CD14-positive monocyte (primary cell): ENCODE measurements around the gene TSPAN10. TPM values are rescaled to one million over a fixed set of nuclear protein-coding genes. Genes with fewer than 3 reads are reported as not detected.

Experiments
- DNase-seq, 3 donors: peaks; one replicate each; pipeline ENCODE4 v3.0.0-alpha.2; 2011 to 2022
- H2AFZ ChIP-seq: 2 replicates; pipeline ENCODE4 v1.6.0; 2012; ENCODE audit warnings: mild to moderate bottlenecking, low read depth, low read length, inconsistent platforms; ENCODE audit not compliant: insufficient read depth, poor library complexity, severe bottlenecking
- H3K27ac ChIP-seq, 2 donors: 1 replicate in 1 of 2; 2 replicates in 1 of 2; pipeline ENCODE4 v1.5.1; 2012 to 2013; ENCODE audit warnings: low read length in 2 of 2, control low read depth in 1 of 2, inconsistent platforms in 1 of 2, low read depth in 1 of 2, mild to moderate bottlenecking in 1 of 2
- H3K27me3 ChIP-seq, 2 donors: one replicate each; pipeline versions ENCODE4 v1.6.0 to v1.6.1; 2011 to 2013; ENCODE audit warnings: low read length in 2 of 2; ENCODE audit not compliant: control insufficient read depth in 2 of 2, insufficient read depth in 2 of 2
- H3K36me3 ChIP-seq, 2 donors: replicated peaks in 1 of 2; 1 replicate in 1 of 2; 2 replicates in 1 of 2; pipeline versions ENCODE4 v1.5.1 to v1.6.1; 2012 to 2013; ENCODE audit warnings: low read length in 2 of 2, control low read depth in 1 of 2, inconsistent platforms in 1 of 2, mild to moderate bottlenecking in 1 of 2; ENCODE audit not compliant: insufficient read depth in 2 of 2, control insufficient read depth in 1 of 2
- H3K4me1 ChIP-seq, 2 donors: 1 replicate in 1 of 2; 2 replicates in 1 of 2; pipeline versions ENCODE4 v1.5.1 to v1.6.1; 2012 to 2013; ENCODE audit warnings: low read length in 2 of 2, control low read depth in 1 of 2, inconsistent platforms in 1 of 2, mild to moderate bottlenecking in 1 of 2, moderate library complexity in 1 of 2; ENCODE audit not compliant: insufficient read depth in 2 of 2, control insufficient read depth in 1 of 2
- H3K4me2 ChIP-seq: replicated peaks from 2 replicates; pipeline ENCODE3; 2012; ENCODE audit warnings: low read length, moderate library complexity, mild to moderate bottlenecking; ENCODE audit not compliant: poor library complexity, severe bottlenecking; ENCODE audit errors: extremely low read depth
- H3K4me3 ChIP-seq, 3 experiments: fragments of 200-600 bp in 1 of 3; sonication (generic) in 1 of 3; replicated peaks in 1 of 3; 1 replicate in 2 of 3; 2 replicates in 1 of 3; pipeline ENCODE4 v1.5.1; 2011 to 2013; ENCODE audit warnings: low read length in 3 of 3, mild to moderate bottlenecking in 3 of 3, control low read depth in 2 of 3, low read depth in 2 of 3, inconsistent platforms in 1 of 3, moderate library complexity in 1 of 3
- H3K79me2 ChIP-seq: 2 replicates; pipeline ENCODE4 v1.6.0; 2012; ENCODE audit warnings: mild to moderate bottlenecking, control low read depth, inconsistent platforms, low read length, moderate library complexity; ENCODE audit not compliant: insufficient read depth
- H3K9ac ChIP-seq: 2 replicates; pipeline ENCODE4 v1.6.0; 2017; ENCODE audit warnings: low read length, mild to moderate bottlenecking; ENCODE audit not compliant: insufficient read depth, poor library complexity, severe bottlenecking
- H3K9me3 ChIP-seq, 2 donors: replicated peaks in 1 of 2; 1 replicate in 1 of 2; 2 replicates in 1 of 2; pipeline versions ENCODE4 v1.5.1 to v1.6.1; 2012 to 2013; ENCODE audit warnings: low read length in 2 of 2, control low read depth in 1 of 2; ENCODE audit not compliant: control insufficient read depth in 1 of 2, insufficient read depth in 1 of 2
- H4K20me1 ChIP-seq: 2 replicates; pipeline ENCODE4 v1.6.0; 2012; ENCODE audit warnings: mild to moderate bottlenecking, low read length, control low read depth, moderate library complexity; ENCODE audit not compliant: insufficient read depth
- H3K27ac Mint-ChIP-seq, 7 donors: one replicate each; pipeline ENCODE4 v1.8.0; 2020; ENCODE audit warnings: mild to moderate bottlenecking in 7 of 7, mixed read lengths in 7 of 7, moderate library complexity in 6 of 7, inconsistent platforms in 2 of 7
- H3K27me3 Mint-ChIP-seq, 3 donors: one replicate each; pipeline ENCODE4 v1.8.0; 2021 to 2022; ENCODE audit warnings: low read depth in 3 of 3, mild to moderate bottlenecking in 3 of 3, mixed read lengths in 3 of 3, moderate library complexity in 3 of 3, inconsistent platforms in 1 of 3
- H3K36me3 Mint-ChIP-seq, 2 donors: one replicate each; pipeline ENCODE4 v1.8.0; 2020; ENCODE audit warnings: mixed read lengths in 2 of 2, inconsistent platforms in 1 of 2, mild to moderate bottlenecking in 1 of 2
- H3K4me1 Mint-ChIP-seq: one replicate; pipeline ENCODE4 v1.8.0; 2020; ENCODE audit warnings: mild to moderate bottlenecking, mixed read lengths
- H3K4me3 Mint-ChIP-seq, 2 donors: one replicate each; pipeline ENCODE4 v1.8.0; 2020; ENCODE audit warnings: mild to moderate bottlenecking in 2 of 2, mixed read lengths in 2 of 2, moderate library complexity in 1 of 2
- H3K9me3 Mint-ChIP-seq, 7 donors: one replicate each; pipeline ENCODE4 v1.8.0; 2020 to 2022; ENCODE audit warnings: mixed read lengths in 7 of 7, mild to moderate bottlenecking in 6 of 7, moderate library complexity in 6 of 7, inconsistent platforms in 2 of 7
- WGBS: methylation state at CpG from one replicate; pipeline ENCODE4 v1.1.5; 2013; ENCODE audit warnings: missing lambda C conversion rate; ENCODE audit not compliant: insufficient coverage; 5-methylcytosine and 5-hydroxymethylcytosine counted together
- intact Hi-C, 2 donors: fragments of 100-400 bp; cut with micrococcal nuclease; formaldehyde crosslinking; loops; one replicate each; pipeline versions ENCODE4 v1.15.0 to v1.15.1; 2023
- polyA plus RNA-seq, 3 donors: library from polyadenylated mRNA; depleted of rRNA in 1 of 3; unstranded in 2 of 3; stranded (reverse) in 1 of 3; fragments of 300-500 nt in 2 of 3; fragments of >200 nt in 1 of 3; fragmentation: Illumina TruSeq in 2 of 3; gene quantifications; 1 replicate in 2 of 3; 2 replicates in 1 of 3; pipeline ENCODE4 v1.2.3, GENCODE V29; 2012 to 2021
- TF ChIP-seq, protein P1 (sequence below): fragments of 200-600 bp; IDR thresholded peaks from one replicate; pipeline ENCODE4 v1.8.0; 2022; ENCODE audit warnings: antibody characterized with exemption, mild to moderate bottlenecking

The TSPAN10 gene
- polyA plus RNA-seq, 3 donors = not detected

DNA sequence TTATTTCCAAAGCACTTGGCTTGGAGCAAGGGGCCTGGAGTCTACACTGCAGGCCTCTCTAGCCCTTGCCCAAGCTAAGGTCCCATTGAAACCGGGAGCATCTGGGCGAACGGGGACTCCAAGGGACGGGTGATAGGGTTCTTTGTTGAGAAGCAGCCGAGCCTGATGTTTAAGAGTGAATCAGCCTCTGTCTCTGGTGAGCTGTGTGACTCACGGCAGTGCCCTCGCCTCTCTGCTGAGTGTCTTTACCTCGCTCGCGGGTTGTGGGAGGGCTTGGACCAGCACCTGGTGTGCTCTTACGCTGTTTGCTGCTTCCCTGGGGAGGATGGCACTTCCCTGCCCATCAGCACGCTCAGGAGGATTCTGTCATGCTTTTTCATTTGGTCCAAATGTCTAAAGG lies 48.1 kb downstream of the TSPAN10 start:
- H3K27ac ChIP-seq = peak overlapping the region; percentile 51 to 94
- peak overlapping the region; percentile 98 for H3K9ac ChIP-seq
- Mint-ChIP-seq H3K9me3 (no peaks in the 10 kb centered on the region), H3K27me3 (peaks cover 0 to 1% (median 0%) of the 10 kb centered on the region in 3 donors), H3K4me3 (peak overlapping the region; percentile 87 to 92), H3K36me3 (peaks cover 44 to 62% of the 10 kb centered on the region in 2 donors), H3K27ac (peak overlapping the region; percentile 60 to 98 (median 93)), H3K4me1 (peaks cover 25% of the 10 kb centered on the region)
- peak overlapping the region in 2 of 3 experiments; percentile 97 to 99 for H3K4me3 ChIP-seq
- H3K36me3 ChIP-seq = peaks cover 55 to 58% of the 10 kb centered on the region in 2 donors
- TF ChIP-seq, protein P1, sequence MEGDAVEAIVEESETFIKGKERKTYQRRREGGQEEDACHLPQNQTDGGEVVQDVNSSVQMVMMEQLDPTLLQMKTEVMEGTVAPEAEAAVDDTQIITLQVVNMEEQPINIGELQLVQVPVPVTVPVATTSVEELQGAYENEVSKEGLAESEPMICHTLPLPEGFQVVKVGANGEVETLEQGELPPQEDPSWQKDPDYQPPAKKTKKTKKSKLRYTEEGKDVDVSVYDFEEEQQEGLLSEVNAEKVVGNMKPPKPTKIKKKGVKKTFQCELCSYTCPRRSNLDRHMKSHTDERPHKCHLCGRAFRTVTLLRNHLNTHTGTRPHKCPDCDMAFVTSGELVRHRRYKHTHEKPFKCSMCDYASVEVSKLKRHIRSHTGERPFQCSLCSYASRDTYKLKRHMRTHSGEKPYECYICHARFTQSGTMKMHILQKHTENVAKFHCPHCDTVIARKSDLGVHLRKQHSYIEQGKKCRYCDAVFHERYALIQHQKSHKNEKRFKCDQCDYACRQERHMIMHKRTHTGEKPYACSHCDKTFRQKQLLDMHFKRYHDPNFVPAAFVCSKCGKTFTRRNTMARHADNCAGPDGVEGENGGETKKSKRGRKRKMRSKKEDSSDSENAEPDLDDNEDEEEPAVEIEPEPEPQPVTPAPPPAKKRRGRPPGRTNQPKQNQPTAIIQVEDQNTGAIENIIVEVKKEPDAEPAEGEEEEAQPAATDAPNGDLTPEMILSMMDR = no peak
- H3K4me2 ChIP-seq = peak overlapping the region; percentile 93
- H3K4me1 ChIP-seq = peaks cover 22 to 25% of the 10 kb centered on the region in 2 donors
- WGBS = 92% methylated on average over 12 of the region's 12 CpGs
- H2AFZ ChIP-seq = no peak overlapping the region
- peaks cover 62% of the 10 kb centered on the region for H4K20me1 ChIP-seq
- no peaks in the 10 kb centered on the region for H3K27me3 ChIP-seq
- intact Hi-C loops = no loop called here
- peak in 1 of 3 donors; percentile 34 for DNase-seq
- no peaks in the 10 kb centered on the region for H3K9me3 ChIP-seq
- peaks cover 86% of the 10 kb centered on the region for H3K79me2 ChIP-seq

- peaks cover 64% of the 10 kb centered on the region in 2 donors for H3K36me3 ChIP-seq
- DNase-seq = no peak
- H3K79me2 ChIP-seq = peaks cover 86% of the 10 kb centered on the region
- H2AFZ ChIP-seq = no peak overlapping the region
- peaks cover 22 to 25% of the 10 kb centered on the region in 2 donors for H3K4me1 ChIP-seq
- H3K9ac ChIP-seq = no peak overlapping the region
- Mint-ChIP-seq H3K9me3 (no peaks in the 10 kb centered on the region), H3K27ac (peak overlapping the region in 1 of 7 donors; percentile 42), H3K4me1 (peaks cover 25% of the 10 kb centered on the region), H3K36me3 (peaks cover 54 to 68% of the 10 kb centered on the region in 2 donors), H3K4me3 (no peak overlapping the region), H3K27me3 (peaks cover 0 to 1% (median 0%) of the 10 kb centered on the region in 3 donors)
- H4K20me1 ChIP-seq = peaks cover 77% of the 10 kb centered on the region
- TF ChIP-seq, protein P1 = no peak
- H3K9me3 ChIP-seq = no peaks in the 10 kb centered on the region
- no peak overlapping the region for H3K4me2 ChIP-seq
- intact Hi-C loops = no loop called here
- H3K27me3 ChIP-seq = no peaks in the 10 kb centered on the region
- no peak overlapping the region for H3K4me3 ChIP-seq
- H3K27ac ChIP-seq = no peak overlapping the region
- 98% methylated on average over 19 of the region's 20 CpGs for WGBS
Measured at GRCh38 chr17:81686614-81687013, 49.6 kb downstream of the TSPAN10 start.
